GM10248 (cell line): Measurements from ENCODE around the gene TMEM60.

ENCODE experiments used
- CTCF ChIA-PET: fragments of 300-600 bp; sonication (Branson Sonifier 250); formaldehyde crosslinking; extraction: SDS; loops from one replicate; lab custom pipeline; 2021; ENCODE audit warnings: antibody characterized with exemption; lab: Yijun Ruan, JAX
- POLR2A ChIA-PET: fragments of 350-650 bp; sonication (Branson Sonifier 250); formaldehyde crosslinking; extraction: SDS; loops from one replicate; lab custom pipeline; 2020; ENCODE audit warnings: antibody characterized with exemption; lab: Yijun Ruan, JAX
- DNase-seq: peaks from one replicate; pipeline ENCODE4 v3.0.0; 2012; ENCODE audit errors: extremely low spot score
- CTCF ChIP-seq: IDR thresholded peaks from 2 replicates; pipeline ENCODE4 v1.5.1; 2012; ENCODE audit warnings: mild to moderate bottlenecking, low read depth; ENCODE audit errors: extremely low read depth, missing control alignments, control extremely low read depth

Gene TMEM60

GRCh38 chr7:77745746-77746145 is 52.5 kb downstream of the TMEM60 start:
- DNase-seq: no peak
- CTCF ChIA-PET: interaction anchor here (0.8 to 5.4 kb wide), 3 partner anchors 11 to 89 kb away, joined by 3 to 30 read pairs (median 3); no protein-coding TSS in a partner anchor
- POLR2A ChIA-PET: no interaction called here
- TF ChIP-seq CTCF: no peak
